ENCODE results near the gene ERCC5. TPM values are rescaled to one million over a fixed set of nuclear protein-coding genes. Genes with fewer than 3 reads are reported as not detected.

Gene ERCC5
- total RNA-seq, 4 donors from 2014 or later, result 91.8 to 231 (median 113) TPM

DNA sequence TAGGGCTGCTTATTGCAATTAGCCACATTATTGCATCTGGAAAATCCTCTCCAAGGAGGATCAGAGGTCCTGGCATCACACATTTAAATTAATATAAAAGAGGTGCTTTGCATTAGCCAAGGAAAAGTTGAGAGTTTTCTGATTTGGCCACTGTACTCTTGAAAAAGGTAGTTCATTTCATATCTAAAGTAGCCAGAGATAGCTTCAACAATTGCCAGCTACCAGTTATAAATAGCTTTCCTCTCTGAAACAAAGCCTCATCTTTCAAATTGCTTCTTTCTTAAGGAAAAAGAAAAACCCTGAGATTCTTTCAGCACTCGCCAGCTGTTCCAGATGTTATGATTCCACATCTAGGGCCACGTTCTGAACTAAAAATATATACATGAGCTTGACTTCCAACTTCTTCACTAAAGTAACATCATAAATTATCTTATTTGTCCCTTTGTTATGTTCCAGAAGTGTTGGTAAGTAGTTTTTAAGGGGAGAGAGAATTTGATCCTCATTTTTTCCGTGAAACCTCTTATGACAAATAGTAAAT is 69.6 kb downstream of the ERCC5 start:
- no peak overlapping the region for H3K4me3 ChIP-seq
- H3K36me3 ChIP-seq, result no peaks in the 10 kb centered on the region
- TF ChIP-seq, protein P1, sequence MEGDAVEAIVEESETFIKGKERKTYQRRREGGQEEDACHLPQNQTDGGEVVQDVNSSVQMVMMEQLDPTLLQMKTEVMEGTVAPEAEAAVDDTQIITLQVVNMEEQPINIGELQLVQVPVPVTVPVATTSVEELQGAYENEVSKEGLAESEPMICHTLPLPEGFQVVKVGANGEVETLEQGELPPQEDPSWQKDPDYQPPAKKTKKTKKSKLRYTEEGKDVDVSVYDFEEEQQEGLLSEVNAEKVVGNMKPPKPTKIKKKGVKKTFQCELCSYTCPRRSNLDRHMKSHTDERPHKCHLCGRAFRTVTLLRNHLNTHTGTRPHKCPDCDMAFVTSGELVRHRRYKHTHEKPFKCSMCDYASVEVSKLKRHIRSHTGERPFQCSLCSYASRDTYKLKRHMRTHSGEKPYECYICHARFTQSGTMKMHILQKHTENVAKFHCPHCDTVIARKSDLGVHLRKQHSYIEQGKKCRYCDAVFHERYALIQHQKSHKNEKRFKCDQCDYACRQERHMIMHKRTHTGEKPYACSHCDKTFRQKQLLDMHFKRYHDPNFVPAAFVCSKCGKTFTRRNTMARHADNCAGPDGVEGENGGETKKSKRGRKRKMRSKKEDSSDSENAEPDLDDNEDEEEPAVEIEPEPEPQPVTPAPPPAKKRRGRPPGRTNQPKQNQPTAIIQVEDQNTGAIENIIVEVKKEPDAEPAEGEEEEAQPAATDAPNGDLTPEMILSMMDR (IDR thresholded peaks at IDR 0.05), result no peak
- no peak for TF ChIP-seq POLR2A (IDR thresholded peaks at IDR 0.05)
- no peak overlapping the region for H3K27ac ChIP-seq
- H3K4me1 ChIP-seq, result no peaks in the 10 kb centered on the region
- H3K9me3 ChIP-seq, result no peaks in the 10 kb centered on the region
- DNase-seq, result no peak
- no peaks in the 10 kb centered on the region for H3K27me3 ChIP-seq

DNA sequence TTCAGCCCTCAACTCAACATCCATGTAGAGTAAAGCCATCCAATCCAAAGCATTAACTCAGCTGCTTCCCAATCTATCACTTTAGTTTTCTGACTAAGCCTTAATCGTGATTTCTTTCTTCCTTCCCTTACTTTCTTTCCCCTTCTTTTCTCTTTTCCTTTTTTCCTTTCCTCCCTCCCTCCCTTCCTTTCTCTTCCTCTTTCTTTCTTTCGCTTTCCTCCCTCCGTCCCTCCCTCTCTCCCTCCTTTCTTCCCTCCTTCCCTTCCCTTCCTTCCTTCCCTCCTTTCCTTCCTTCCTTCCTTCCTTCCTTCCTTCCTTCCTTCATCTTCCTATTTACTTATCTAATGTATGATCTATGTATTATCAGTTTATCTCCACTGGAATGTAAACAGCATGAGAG is 71.2 kb downstream of the ERCC5 start:
- Histone ChIP-seq H3K36me3 (no peaks in the 10 kb centered on the region), H3K4me1 (no peaks in the 10 kb centered on the region), H3K9me3 (no peaks in the 10 kb centered on the region), H3K27me3 (no peaks in the 10 kb centered on the region), H3K4me3 (no peak overlapping the region), H3K27ac (no peak overlapping the region)
- TF ChIP-seq, protein P1 (IDR thresholded peaks at IDR 0.05), result no peak
- DNase-seq, result no peak

DNA sequence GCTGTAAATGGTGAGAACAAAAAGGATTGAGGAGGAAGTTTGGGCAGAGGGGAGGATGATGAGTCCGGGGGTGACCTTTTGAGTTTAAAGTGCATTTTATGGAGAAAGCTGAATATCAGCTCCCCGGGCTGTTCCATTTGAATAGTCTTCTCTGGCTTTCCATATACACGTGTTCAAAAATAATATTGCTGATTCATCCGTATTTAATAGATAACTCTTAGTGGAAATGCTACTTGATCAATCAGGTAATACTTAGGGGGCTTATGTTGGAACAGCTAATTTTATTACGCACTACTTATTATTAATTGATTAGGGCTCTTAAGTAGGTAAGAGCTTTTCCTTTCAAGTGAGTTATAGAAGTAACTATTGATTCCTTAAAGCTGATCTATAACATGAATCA is 76.4 kb downstream of the ERCC5 start:
- Histone ChIP-seq H3K9me3 (no peaks in the 10 kb centered on the region), H3K4me3 (no peak overlapping the region), H3K4me1 (no peaks in the 10 kb centered on the region), H3K27ac (no peak overlapping the region), H3K36me3 (no peaks in the 10 kb centered on the region), H3K27me3 (no peaks in the 10 kb centered on the region)
- DNase-seq, result no peak
- TF ChIP-seq, protein P1 (IDR thresholded peaks at IDR 0.05), result no peak
- no peak for TF ChIP-seq POLR2A (IDR thresholded peaks at IDR 0.05)

Other genes starting within 250 kb of the ERCC5 start
- 10 to 100 TPM; 20.0 to 52.0 (median 28.6) TPM for gene TPP2, start 249.0 kb upstream of the ERCC5 start, total RNA-seq
- not detected for gene METTL21C, start 151.0 kb upstream of the ERCC5 start, total RNA-seq
- 10 to 100 TPM in 1 of 4 donors, 1 to 10 TPM in 2, not detected in 1; 2.4 to 11.0 (median 4.8) TPM for gene TEX30, start 72.2 kb upstream of the ERCC5 start, total RNA-seq
- 1 to 10 TPM in 2 of 4 donors, under 1 TPM in 1, not detected in 1; 0.70 to 2.4 (median 1.5) TPM for gene POGLUT2, start 47.1 kb upstream of the ERCC5 start, total RNA-seq
- gene BIVM, start 46.9 kb upstream of the ERCC5 start, total RNA-seq, result 10 to 100 TPM; 14.6 to 24.9 (median 18.0) TPM
- 100 to 1,000 TPM in 3 of 4 donors, 1 to 10 TPM in 1; 5.0 to 579 (median 421) TPM for gene SLC10A2, start 220.4 kb downstream of the ERCC5 start, total RNA-seq